ENCODE data around the gene MDFIC.

The MDFIC gene

GRCh38 chr7:115024276-115024675, 102.4 kb downstream of the MDFIC start:
- no peaks in the 10 kb centered on the region for H3K36me3 ChIP-seq (ENCODE audit: insufficient read depth, low read depth, low read length)
- no peaks in the 10 kb centered on the region for H3K4me1 ChIP-seq (ENCODE audit: insufficient read depth, low read length)
- no peak overlapping the region for H3K27ac ChIP-seq (ENCODE audit: low read length)
- H3K27me3 ChIP-seq (ENCODE audit: insufficient read depth, low read length): no peaks in the 10 kb centered on the region
- no peaks in the 10 kb centered on the region for H3K9me3 ChIP-seq (ENCODE audit: insufficient read depth, low read depth, low read length)
- no peak overlapping the region for H3K4me3 ChIP-seq (ENCODE audit: low read length)
- H3K9ac ChIP-seq (ENCODE audit: low read depth, low read length): no peak overlapping the region

- H3K36me3 ChIP-seq (ENCODE audit: insufficient read depth, low read depth, low read length): no peaks in the 10 kb centered on the region
- H3K9ac ChIP-seq (ENCODE audit: low read depth, low read length): no peak overlapping the region
- H3K9me3 ChIP-seq (ENCODE audit: insufficient read depth, low read depth, low read length): no peaks in the 10 kb centered on the region
- H3K4me3 ChIP-seq (ENCODE audit: low read length): no peak overlapping the region
- H3K4me1 ChIP-seq (ENCODE audit: insufficient read depth, low read length): peaks cover 6% of the 10 kb centered on the region
- H3K27me3 ChIP-seq (ENCODE audit: insufficient read depth, low read length): no peaks in the 10 kb centered on the region
- H3K27ac ChIP-seq (ENCODE audit: low read length): no peak overlapping the region
Measured at GRCh38 chr7:115032715-115033703, 111.1 kb downstream of the MDFIC start.

GRCh38 chr7:115033917-115034459, 112.1 kb downstream of the MDFIC start:
- Histone ChIP-seq H3K4me3 (ENCODE audit: low read length) (no peak overlapping the region), H3K27me3 (ENCODE audit: insufficient read depth, low read length) (no peaks in the 10 kb centered on the region), H3K36me3 (ENCODE audit: insufficient read depth, low read depth, low read length) (no peaks in the 10 kb centered on the region), H3K9me3 (ENCODE audit: insufficient read depth, low read depth, low read length) (no peaks in the 10 kb centered on the region), H3K4me1 (ENCODE audit: insufficient read depth, low read length) (peaks cover 6% of the 10 kb centered on the region), H3K27ac (ENCODE audit: low read length) (no peak overlapping the region), H3K9ac (ENCODE audit: low read depth, low read length) (no peak overlapping the region)

- peaks cover 6% of the 10 kb centered on the region for H3K4me1 ChIP-seq (ENCODE audit: insufficient read depth, low read length)
- no peak overlapping the region for H3K4me3 ChIP-seq (ENCODE audit: low read length)
- H3K9ac ChIP-seq (ENCODE audit: low read depth, low read length): no peak overlapping the region
- H3K36me3 ChIP-seq (ENCODE audit: insufficient read depth, low read depth, low read length): no peaks in the 10 kb centered on the region
- H3K27me3 ChIP-seq (ENCODE audit: insufficient read depth, low read length): no peaks in the 10 kb centered on the region
- H3K9me3 ChIP-seq (ENCODE audit: insufficient read depth, low read depth, low read length): no peaks in the 10 kb centered on the region
- H3K27ac ChIP-seq (ENCODE audit: low read length): no peak overlapping the region
Measured at GRCh38 chr7:115034515-115034914, 112.6 kb downstream of the MDFIC start.

GRCh38 chr7:115037128-115037802, 115.4 kb downstream of the MDFIC start:
- H3K4me1 ChIP-seq (ENCODE audit: insufficient read depth, low read length): peaks cover 6% of the 10 kb centered on the region
- H3K4me3 ChIP-seq (ENCODE audit: low read length): no peak overlapping the region
- no peaks in the 10 kb centered on the region for H3K36me3 ChIP-seq (ENCODE audit: insufficient read depth, low read depth, low read length)
- no peaks in the 10 kb centered on the region for H3K27me3 ChIP-seq (ENCODE audit: insufficient read depth, low read length)
- H3K27ac ChIP-seq (ENCODE audit: low read length): no peak overlapping the region
- no peaks in the 10 kb centered on the region for H3K9me3 ChIP-seq (ENCODE audit: insufficient read depth, low read depth, low read length)
- no peak overlapping the region for H3K9ac ChIP-seq (ENCODE audit: low read depth, low read length)

- H3K4me1 ChIP-seq (ENCODE audit: insufficient read depth, low read length): peaks cover 6% of the 10 kb centered on the region
- no peaks in the 10 kb centered on the region for H3K9me3 ChIP-seq (ENCODE audit: insufficient read depth, low read depth, low read length)
- H3K4me3 ChIP-seq (ENCODE audit: low read length): no peak overlapping the region
- H3K9ac ChIP-seq (ENCODE audit: low read depth, low read length): no peak overlapping the region
- H3K27me3 ChIP-seq (ENCODE audit: insufficient read depth, low read length): no peaks in the 10 kb centered on the region
- H3K36me3 ChIP-seq (ENCODE audit: insufficient read depth, low read depth, low read length): no peaks in the 10 kb centered on the region
- H3K27ac ChIP-seq (ENCODE audit: low read length): no peak overlapping the region
Measured at GRCh38 chr7:115038158-115038557, 116.3 kb downstream of the MDFIC start.

GRCh38 chr7:115040057-115040456, 118.2 kb downstream of the MDFIC start:
- H3K36me3 ChIP-seq (ENCODE audit: insufficient read depth, low read depth, low read length): no peaks in the 10 kb centered on the region
- H3K27me3 ChIP-seq (ENCODE audit: insufficient read depth, low read length): no peaks in the 10 kb centered on the region
- no peaks in the 10 kb centered on the region for H3K9me3 ChIP-seq (ENCODE audit: insufficient read depth, low read depth, low read length)
- no peak overlapping the region for H3K27ac ChIP-seq (ENCODE audit: low read length)
- H3K9ac ChIP-seq (ENCODE audit: low read depth, low read length): no peak overlapping the region
- H3K4me3 ChIP-seq (ENCODE audit: low read length): no peak overlapping the region
- H3K4me1 ChIP-seq (ENCODE audit: insufficient read depth, low read length): no peaks in the 10 kb centered on the region

GRCh38 chr7:115040495-115040894, 118.6 kb downstream of the MDFIC start:
- H3K9ac ChIP-seq (ENCODE audit: low read depth, low read length): no peak overlapping the region
- no peaks in the 10 kb centered on the region for H3K4me1 ChIP-seq (ENCODE audit: insufficient read depth, low read length)
- H3K9me3 ChIP-seq (ENCODE audit: insufficient read depth, low read depth, low read length): no peaks in the 10 kb centered on the region
- H3K36me3 ChIP-seq (ENCODE audit: insufficient read depth, low read depth, low read length): no peaks in the 10 kb centered on the region
- H3K4me3 ChIP-seq (ENCODE audit: low read length): no peak overlapping the region
- H3K27me3 ChIP-seq (ENCODE audit: insufficient read depth, low read length): no peaks in the 10 kb centered on the region
- H3K27ac ChIP-seq (ENCODE audit: low read length): no peak overlapping the region

- no peaks in the 10 kb centered on the region for H3K9me3 ChIP-seq (ENCODE audit: insufficient read depth, low read depth, low read length)
- no peak overlapping the region for H3K27ac ChIP-seq (ENCODE audit: low read length)
- H3K9ac ChIP-seq (ENCODE audit: low read depth, low read length): no peak overlapping the region
- H3K4me1 ChIP-seq (ENCODE audit: insufficient read depth, low read length): peaks cover 5% of the 10 kb centered on the region; the same call in 1 of the 2 replicates
- H3K27me3 ChIP-seq (ENCODE audit: insufficient read depth, low read length): no peaks in the 10 kb centered on the region
- no peaks in the 10 kb centered on the region for H3K36me3 ChIP-seq (ENCODE audit: insufficient read depth, low read depth, low read length)
- no peak overlapping the region for H3K4me3 ChIP-seq (ENCODE audit: low read length)
Measured at GRCh38 chr7:115042596-115042995, 120.7 kb downstream of the MDFIC start.

- no peaks in the 10 kb centered on the region for H3K27me3 ChIP-seq (ENCODE audit: insufficient read depth, low read length)
- H3K9ac ChIP-seq (ENCODE audit: low read depth, low read length): no peak overlapping the region
- no peak overlapping the region for H3K27ac ChIP-seq (ENCODE audit: low read length)
- no peaks in the 10 kb centered on the region for H3K9me3 ChIP-seq (ENCODE audit: insufficient read depth, low read depth, low read length)
- H3K4me3 ChIP-seq (ENCODE audit: low read length): no peak overlapping the region
- H3K4me1 ChIP-seq (ENCODE audit: insufficient read depth, low read length): peaks cover 5% of the 10 kb centered on the region; the same call in 1 of the 2 replicates
- no peaks in the 10 kb centered on the region for H3K36me3 ChIP-seq (ENCODE audit: insufficient read depth, low read depth, low read length)
Measured at GRCh38 chr7:115043605-115044004, 121.7 kb downstream of the MDFIC start.

- Histone ChIP-seq H3K9me3 (ENCODE audit: insufficient read depth, low read depth, low read length) (peaks cover 3% of the 10 kb centered on the region; the same call in 1 of the 2 replicates), H3K9ac (ENCODE audit: low read depth, low read length) (no peak overlapping the region), H3K27me3 (ENCODE audit: insufficient read depth, low read length) (no peaks in the 10 kb centered on the region), H3K27ac (ENCODE audit: low read length) (no peak overlapping the region), H3K36me3 (ENCODE audit: insufficient read depth, low read depth, low read length) (no peaks in the 10 kb centered on the region), H3K4me3 (ENCODE audit: low read length) (no peak overlapping the region), H3K4me1 (ENCODE audit: insufficient read depth, low read length) (peaks cover 5% of the 10 kb centered on the region; the same call in 1 of the 2 replicates)
Measured at GRCh38 chr7:115044224-115044623, 122.3 kb downstream of the MDFIC start.

All from iPS-20b (cell line).